Activated T-cell treated with anti-CD3 and anti-CD28 coated beads for 24 hours (primary cell): Measurements from ENCODE around the gene DPYSL4.

ENCODE experiments used
- DNase-seq: peaks from one replicate; pipeline ENCODE4 v3.0.0-alpha.2; 2020; ENCODE audit warnings: low read depth

The DPYSL4 gene

GRCh38 chr10:132196178-132197113, 9.7 kb downstream of the DPYSL4 start:
- DNase-seq, result no peak

DNA sequence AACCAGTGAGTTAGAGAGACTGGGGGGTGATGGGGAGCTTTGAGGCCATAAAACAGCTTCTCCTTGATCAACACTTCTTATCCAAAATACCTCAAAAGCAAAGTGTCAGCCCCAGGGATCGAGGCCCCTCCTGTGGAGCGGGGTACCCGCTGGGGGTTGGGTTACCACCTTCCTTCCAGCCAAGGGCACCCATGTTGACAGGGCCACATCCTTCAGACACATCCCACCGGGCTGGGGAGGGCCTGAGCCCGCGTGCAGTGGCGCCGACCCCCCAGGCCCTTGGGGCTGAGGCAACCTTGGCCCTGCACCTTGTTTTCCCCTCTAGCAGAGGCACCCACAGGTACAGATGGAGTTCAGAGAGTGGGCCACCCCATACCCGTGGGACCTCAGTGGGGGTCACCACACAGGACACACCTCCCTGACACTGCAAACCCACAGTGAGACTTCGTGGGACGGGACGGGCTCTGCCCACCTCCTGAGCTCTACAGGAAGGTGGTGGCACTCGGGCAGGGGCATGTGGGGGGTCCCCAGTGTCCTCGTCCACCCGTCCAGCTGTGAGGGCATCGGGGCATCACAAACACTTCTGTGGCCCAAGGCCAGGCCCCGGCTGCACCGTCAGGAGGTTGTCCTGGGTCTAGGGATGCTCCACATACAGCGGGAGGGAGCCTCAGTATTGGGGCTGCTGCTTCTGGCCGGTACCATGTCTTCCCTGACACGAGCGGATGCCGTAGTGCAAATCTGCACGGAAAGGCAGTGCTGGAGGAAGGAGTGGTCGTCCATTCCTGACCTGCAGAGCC, 10.7 kb downstream of the DPYSL4 start:
- no peak for DNase-seq

GRCh38 chr10:132198068-132198370, 11.3 kb downstream of the DPYSL4 start:
- no peak for DNase-seq

DNA sequence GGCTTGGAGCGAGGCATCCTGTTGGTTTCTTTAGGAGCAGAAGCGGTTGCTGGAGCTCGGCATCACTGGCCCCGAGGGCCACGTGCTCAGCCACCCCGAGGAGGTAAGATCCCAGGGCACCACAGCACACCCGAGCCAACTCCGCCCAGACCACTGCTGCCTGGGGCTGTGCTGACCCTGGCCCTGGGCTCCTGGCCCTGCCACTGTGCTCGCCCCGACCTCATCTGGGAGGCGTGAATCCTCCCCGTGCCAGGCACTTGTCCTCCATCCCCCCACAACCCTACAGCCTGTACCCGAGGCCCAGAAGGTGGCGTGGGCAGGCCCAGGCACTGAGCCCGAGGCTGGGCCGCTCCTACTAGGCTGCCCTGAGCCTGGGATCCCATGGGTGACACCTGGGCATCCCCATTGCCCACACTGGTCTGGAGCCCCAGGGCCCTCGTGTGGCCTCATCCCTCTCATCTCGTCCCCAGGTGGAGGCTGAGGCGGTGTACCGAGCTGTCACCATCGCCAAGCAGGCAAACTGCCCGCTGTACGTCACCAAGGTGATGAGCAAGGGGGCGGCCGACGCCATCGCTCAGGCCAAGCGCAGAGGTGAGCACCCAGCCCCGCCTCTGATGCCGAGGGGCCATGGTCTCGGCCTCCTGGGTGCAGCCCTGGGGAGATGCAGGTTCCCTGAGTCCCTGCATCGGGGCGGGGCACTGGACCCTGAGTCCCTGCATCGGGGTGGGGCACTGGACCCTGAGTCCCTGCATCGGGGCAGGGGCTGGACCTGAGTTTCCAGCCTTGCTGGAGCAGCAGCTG, 11.8 kb downstream of the DPYSL4 start:
- DNase-seq, result no peak

- no peak for DNase-seq
These were observed 12.6 kb downstream of the DPYSL4 start for GRCh38 chr10:132199268-132199853.

- DNase-seq, result no peak
These were observed 13.1 kb downstream of the DPYSL4 start for GRCh38 chr10:132199854-132200311.

DNA sequence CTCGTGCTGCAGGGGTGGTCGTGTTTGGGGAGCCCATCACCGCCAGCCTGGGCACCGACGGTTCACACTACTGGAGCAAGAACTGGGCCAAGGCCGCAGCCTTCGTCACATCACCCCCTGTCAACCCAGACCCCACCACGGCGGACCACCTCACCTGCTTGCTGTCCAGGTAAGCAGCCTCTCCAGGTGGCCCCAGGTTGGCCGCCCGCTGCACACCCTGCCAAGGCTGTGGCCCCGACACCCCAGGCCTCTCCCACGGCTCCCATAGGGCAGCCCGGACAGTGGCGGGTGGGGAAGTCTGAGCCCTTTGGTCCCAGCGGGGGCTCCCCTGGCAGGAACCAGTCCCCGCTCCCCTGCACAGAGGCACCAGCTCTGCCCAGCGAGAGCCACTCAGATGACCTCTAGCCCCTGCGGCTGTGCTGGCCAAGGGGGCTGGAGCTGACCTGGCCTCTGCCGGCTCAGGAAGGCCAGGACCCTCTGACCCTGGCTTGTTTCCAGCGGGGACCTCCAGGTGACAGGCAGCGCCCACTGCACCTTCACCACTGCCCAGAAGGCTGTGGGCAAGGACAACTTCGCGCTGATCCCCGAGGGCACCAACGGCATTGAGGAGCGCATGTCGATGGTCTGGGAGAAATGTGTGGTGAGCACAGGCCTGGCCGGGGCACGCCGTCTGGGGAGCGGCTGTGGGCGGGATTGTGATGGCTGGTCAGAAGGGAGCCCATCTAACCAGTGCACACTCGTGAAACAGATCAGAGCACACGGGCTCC, 13.8 kb downstream of the DPYSL4 start:
- DNase-seq, result no peak

DNA sequence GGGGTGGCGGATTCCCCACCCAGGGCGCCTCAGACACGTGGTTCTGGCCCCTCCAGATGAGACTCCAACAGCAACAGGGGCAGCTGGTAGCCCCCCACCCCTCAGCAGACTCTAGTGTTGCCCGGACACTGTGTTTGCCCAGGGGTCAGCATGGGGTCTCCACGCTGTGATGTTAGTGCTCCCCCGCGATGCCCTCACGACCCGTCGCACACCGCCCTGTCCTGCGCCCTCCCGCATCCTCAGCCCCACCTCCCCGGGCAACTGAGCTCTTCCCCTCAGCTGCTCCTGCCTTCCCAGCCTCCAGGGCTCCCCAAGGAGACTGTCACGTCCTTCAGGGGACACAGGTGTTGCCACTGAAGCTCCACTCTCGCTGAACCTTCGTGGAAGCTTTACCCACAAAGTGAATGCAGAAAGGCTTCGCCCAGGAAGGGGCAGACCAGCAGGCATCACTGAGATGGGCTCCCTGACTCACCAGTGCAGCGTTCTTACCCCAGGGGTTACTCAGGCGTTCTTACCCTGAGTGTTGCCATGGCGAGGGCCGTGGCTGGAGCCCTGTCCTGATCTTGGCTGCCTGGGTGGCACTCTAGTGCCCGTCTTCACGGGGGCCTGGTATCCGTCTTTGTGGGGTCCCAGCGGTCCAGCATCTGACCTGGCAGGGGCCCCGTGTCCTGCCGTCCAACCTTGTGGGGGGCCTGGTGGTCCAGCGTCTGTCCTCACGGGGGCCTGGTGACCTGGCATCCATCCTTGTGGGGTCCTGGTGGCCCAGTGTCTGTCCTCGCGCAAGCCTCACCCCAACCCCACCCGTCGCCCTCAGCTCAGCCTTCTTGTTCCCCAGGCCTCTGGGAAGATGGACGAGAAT, 14.6 kb downstream of the DPYSL4 start:
- DNase-seq, result no peak

DNA sequence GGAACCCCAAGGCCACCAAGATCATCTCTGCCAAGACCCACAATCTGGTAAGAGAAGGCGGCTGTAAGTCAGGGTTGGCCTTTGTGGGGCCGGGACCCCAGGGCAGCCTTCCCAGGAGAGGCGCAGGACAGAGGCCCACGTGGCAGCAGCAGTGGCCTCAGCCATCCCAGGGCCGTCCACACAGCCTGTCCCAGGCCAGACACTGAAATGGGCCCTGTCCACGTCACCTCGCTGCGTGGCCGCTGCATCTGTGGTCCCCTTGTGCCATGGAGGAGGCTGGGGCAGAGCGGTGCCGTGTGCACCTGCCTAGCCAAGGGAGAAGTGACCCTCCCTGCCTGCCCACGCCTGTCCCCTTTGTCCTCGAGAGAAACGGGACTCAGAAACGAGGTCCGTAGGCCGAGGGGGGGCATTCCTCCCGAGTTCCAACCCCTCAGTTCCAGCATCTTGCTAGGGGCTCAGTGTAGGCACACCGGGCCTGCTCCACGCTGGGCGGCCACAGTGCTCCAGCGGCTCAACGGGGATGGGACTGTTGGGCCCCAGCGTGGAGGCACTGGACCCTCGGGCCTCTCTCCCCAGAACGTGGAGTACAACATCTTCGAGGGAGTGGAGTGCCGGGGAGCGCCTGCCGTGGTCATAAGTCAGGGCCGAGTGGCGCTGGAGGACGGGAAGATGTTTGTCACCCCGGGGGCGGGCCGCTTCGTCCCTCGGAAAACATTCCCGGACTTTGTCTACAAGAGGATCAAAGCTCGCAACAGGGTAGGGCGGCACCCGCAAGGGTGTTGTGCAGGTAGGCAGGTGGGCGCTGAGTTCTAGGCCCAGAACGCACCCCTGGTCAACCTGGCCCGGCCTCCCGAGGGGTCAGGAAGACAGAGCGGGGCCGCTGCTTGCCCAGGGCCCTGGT, 15.6 kb downstream of the DPYSL4 start:
- no peak for DNase-seq

DNA sequence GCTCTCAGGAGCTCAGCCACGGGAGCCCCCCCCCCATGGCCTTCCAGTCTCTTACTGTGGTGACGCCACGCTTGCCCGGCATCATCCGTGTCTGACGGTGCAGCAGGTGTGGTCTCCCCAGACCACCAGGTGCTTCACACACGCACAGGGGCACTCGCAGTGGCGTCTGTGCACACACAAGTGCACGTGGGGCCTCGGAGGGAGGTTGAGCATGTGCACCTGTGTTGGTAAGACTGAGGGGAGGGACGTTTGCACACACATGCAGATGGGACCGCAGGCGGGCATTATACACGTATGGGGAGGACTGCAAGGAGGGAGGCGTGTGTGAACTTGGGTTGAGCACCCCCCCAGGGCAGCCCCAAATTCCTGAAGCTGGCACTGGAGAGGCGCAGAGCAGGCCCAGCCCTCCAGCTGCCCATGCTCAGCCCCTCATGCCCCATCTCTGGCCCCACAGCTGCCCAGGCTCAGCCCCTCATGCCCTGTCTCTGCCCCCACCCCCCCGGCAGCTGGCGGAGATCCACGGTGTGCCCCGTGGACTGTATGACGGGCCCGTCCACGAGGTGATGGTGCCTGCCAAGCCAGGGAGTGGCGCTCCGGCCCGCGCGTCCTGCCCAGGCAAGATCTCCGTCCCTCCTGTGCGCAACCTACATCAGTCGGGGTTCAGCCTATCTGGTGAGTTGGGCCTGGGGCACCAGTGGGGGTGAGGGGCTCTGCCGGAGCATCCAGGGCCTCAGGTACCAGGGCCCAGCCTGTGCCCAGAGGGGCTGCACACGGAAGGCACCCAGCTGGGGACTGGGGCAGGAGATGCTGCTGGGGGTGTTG, 16.7 kb downstream of the DPYSL4 start:
- DNase-seq, result no peak

GRCh38 chr10:132204078-132204780, 17.5 kb downstream of the DPYSL4 start:
- DNase-seq, result no peak

GRCh38 chr10:132204781-132205473, 18.2 kb downstream of the DPYSL4 start:
- DNase-seq, result no peak

- DNase-seq, result no peak
These were observed 19.1 kb downstream of the DPYSL4 start for GRCh38 chr10:132205650-132206376.

DNA sequence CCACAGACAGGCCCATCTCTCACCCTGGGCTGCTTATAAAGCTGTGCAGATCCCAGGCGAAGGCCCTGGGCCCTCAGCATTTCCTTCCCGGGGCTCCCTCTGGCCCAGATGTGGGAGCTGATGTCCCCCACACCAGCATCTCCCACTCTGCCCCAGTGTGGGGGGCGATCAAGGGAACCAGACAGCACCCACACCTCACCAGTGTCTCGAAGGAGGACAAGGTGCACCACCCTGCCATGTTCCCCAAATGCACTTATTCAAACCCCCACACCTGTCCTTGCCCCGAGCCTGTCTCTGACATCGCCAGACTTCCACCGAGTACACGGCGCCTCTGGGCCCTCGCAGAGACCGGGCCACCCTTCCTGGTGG, 19.6 kb downstream of the DPYSL4 start:
- DNase-seq, result no peak

DNA sequence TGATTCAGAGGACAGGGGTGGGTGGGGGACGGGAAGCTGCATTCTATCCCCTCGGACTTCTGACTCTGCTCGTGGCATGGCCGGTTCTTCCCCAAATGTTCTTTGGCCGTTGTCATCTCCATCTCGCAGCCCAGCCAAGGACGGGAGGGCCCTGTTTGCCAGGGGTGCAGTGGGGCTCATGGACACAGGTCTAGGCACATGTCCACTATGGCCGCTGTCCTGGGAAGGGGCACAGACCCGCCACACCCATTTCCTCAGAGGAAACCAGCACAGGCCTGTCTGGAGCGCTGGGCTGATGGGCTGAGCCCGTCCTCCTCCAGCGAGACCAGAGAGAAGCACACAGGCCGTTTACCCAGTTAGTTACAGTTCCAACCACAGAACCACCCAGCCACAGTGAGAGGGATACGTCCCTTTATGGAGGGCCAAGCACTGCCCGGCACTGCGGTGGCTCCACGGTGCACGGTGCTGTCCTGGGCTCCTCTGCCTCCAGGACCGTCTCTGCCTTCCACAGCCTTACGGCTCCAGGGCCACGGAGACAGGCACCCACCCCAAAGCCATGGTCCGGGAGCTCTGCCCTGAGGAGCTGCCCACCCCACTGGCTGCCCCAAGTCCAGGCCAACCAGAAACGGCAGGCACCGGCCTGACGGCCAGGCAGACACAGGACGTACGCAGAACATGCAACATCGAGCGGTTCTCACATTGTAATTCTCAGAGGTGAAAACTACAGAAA, 20.2 kb downstream of the DPYSL4 start:
- no peak for DNase-seq
